GM21367 (cell line): ENCODE data around the gene RANBP17.
"Not testable (repeated sequence)": the region's sequence is repeated elsewhere in the genome, so short reads cannot be mapped to it uniquely, and the experiment has no call there.

Experiments
- ATAC-seq: cut with Tn5 transposase; IDR thresholded peaks from one replicate; pipeline ENCODE4 v1.9.1; 2021; ENCODE audit not compliant: unreplicated experiment

Gene RANBP17

GRCh38 chr5:171143926-171144325, 282.1 kb downstream of the RANBP17 start:
- ATAC-seq, result no peak

- peak; percentile 48 for ATAC-seq
Measured at GRCh38 chr5:171149333-171149732, 287.5 kb downstream of the RANBP17 start.

GRCh38 chr5:171149772-171150171, 288.0 kb downstream of the RANBP17 start:
- no peak for ATAC-seq

- no peak for ATAC-seq
Measured at GRCh38 chr5:171152382-171152781, 290.6 kb downstream of the RANBP17 start.

- no peak for ATAC-seq
Measured at GRCh38 chr5:171155621-171156020, 293.8 kb downstream of the RANBP17 start.

GRCh38 chr5:171157276-171157675, 295.5 kb downstream of the RANBP17 start:
- ATAC-seq, result no peak

- ATAC-seq, result no peak
Measured at GRCh38 chr5:171157775-171158174, 296.0 kb downstream of the RANBP17 start.

GRCh38 chr5:171158581-171158980, 296.8 kb downstream of the RANBP17 start:
- no peak for ATAC-seq

- ATAC-seq, result peak; percentile 6
Measured at GRCh38 chr5:171162165-171162564, 300.3 kb downstream of the RANBP17 start.

- peak; percentile 78 for ATAC-seq
Measured at GRCh38 chr5:171162596-171162995, 300.8 kb downstream of the RANBP17 start.

- ATAC-seq, result no peak
Measured at GRCh38 chr5:171166766-171167165, 304.9 kb downstream of the RANBP17 start.

- ATAC-seq, result no peak
Measured at GRCh38 chr5:171168171-171168570, 306.4 kb downstream of the RANBP17 start.

- ATAC-seq, result not testable (repeated sequence)
Measured at GRCh38 chr5:171174960-171175359, 313.1 kb downstream of the RANBP17 start.

- no peak for ATAC-seq
Measured at GRCh38 chr5:171175746-171176145, 313.9 kb downstream of the RANBP17 start.

- ATAC-seq, result not testable (repeated sequence)
Measured at GRCh38 chr5:171178190-171178589, 316.4 kb downstream of the RANBP17 start.

- no peak for ATAC-seq
Measured at GRCh38 chr5:171188016-171188415, 326.2 kb downstream of the RANBP17 start.

- no peak for ATAC-seq
Measured at GRCh38 chr5:171189442-171189841, 327.6 kb downstream of the RANBP17 start.

- no peak for ATAC-seq
Measured at GRCh38 chr5:171192111-171192510, 330.3 kb downstream of the RANBP17 start.

- no peak for ATAC-seq
Measured at GRCh38 chr5:171201310-171201709, 339.5 kb downstream of the RANBP17 start.

GRCh38 chr5:171205375-171205774, 343.6 kb downstream of the RANBP17 start:
- ATAC-seq, result no peak

GRCh38 chr5:171207256-171207847, 345.5 kb downstream of the RANBP17 start:
- ATAC-seq, result no peak

GRCh38 chr5:171221916-171222315, 360.1 kb downstream of the RANBP17 start:
- ATAC-seq, result no peak

GRCh38 chr5:171223927-171224326, 362.1 kb downstream of the RANBP17 start:
- no peak for ATAC-seq
